Right kidney (tissue), 9 donors: ENCODE data around the gene KCNK6.
A peak's percentile ranks its signal among the peaks of the same experiment; 100 is the strongest.

Source experiments
- DNase-seq: peaks from one replicate; pipeline ENCODE4 v3.0.0-alpha.2; 2016
- long read RNA-seq, 8 donors: transcript quantifications; one replicate each; lab custom pipeline, GENCODE V29; 2026

Gene KCNK6
- long read RNA-seq, donor 1 = 0 reads
- long read RNA-seq, donor 2, full-length matches to known transcripts = 1 of 1 reads
- long read RNA-seq, donor 2, partial matches to known transcripts = 0 of 1 reads
- long read RNA-seq, donor 2, other reads (novel, unspliced or antisense) = 0 of 1 reads
- long read RNA-seq, donor 3, full-length matches to known transcripts = 2 of 2 reads
- long read RNA-seq, donor 3, partial matches to known transcripts = 0 of 2 reads
- long read RNA-seq, donor 3, other reads (novel, unspliced or antisense) = 0 of 2 reads
- long read RNA-seq, donor 4 = 0 reads
- long read RNA-seq, donor 5, full-length matches to known transcripts = 1 of 1 reads
- long read RNA-seq, donor 5, partial matches to known transcripts = 0 of 1 reads
- long read RNA-seq, donor 5, other reads (novel, unspliced or antisense) = 0 of 1 reads
- long read RNA-seq, donor 6, full-length matches to known transcripts = 1 of 1 reads
- long read RNA-seq, donor 6, partial matches to known transcripts = 0 of 1 reads
- long read RNA-seq, donor 6, other reads (novel, unspliced or antisense) = 0 of 1 reads
- long read RNA-seq, donor 7 = 0 reads
- long read RNA-seq, donor 8, full-length matches to known transcripts = 2 of 2 reads
- long read RNA-seq, donor 8, partial matches to known transcripts = 0 of 2 reads
- long read RNA-seq, donor 8, other reads (novel, unspliced or antisense) = 0 of 2 reads

- DNase-seq = peak; percentile 79
Measured at GRCh38 chr19:38319421-38320258, at the start of gene KCNK6. TSS of gene KCNK6 (plus strand) at chr19:38319845. CDS start at chr19:38319951, 106 bp downstream.

DNA sequence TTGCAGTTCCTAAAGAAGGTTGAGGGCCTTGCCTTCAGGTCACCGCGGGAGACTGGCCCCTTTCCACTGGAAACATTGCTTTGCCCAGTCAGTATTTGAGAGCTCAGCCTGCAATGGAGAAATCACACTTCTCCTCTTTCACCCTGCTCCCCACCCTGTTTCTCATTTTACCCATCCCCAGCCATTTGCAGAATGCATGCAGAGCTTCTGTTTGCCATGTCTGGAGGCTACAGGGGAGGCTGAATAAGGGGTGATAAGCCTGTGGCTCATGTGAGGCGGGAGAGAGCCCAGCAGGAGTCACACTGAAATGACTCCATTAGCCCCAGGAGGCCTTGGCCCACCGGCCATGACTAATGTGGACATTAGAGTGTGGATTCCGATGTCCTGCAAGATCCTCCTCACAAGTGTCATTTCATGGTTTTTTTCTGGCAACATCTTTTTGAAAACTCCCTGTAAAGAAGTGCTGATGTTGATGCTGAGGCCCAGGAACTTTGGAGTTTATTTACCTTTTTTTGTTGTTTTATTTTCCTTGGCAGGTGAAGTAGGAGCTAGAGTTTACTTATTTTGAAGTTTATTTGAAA, 49.0 kb upstream of the KCNK6 start:
- no peak for DNase-seq

- DNase-seq = no peak
Measured at GRCh38 chr19:38273499-38273898, 46.1 kb upstream of the KCNK6 start.

- no peak for DNase-seq
Measured at GRCh38 chr19:38274739-38275138, 44.9 kb upstream of the KCNK6 start.

DNA sequence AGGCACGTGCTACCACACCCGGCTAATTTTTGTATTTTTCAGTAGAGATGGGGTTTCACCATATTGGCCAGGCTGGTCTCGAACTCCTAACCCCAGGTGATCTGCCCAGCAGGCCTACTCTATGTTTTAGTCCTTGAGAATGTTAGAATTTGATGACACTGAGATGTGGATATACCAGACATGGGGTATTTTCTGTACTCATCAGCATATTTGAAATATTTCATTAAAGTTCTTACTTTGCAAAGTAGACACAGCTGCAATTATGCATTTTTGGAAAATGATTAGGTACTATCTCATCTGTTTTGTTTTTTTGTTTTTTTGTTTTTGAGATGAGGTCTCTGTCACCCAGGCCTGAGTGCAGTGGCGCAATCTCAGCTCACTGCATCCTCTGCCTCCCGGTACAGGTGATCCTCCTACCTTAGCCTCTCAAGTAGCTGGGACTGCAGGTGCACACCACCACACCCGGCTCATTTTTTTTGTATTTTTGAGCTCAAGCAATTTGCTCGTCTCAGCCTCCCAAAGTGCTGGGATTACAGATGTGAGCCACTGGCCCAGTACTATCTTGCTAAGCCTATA, 42.6 kb upstream of the KCNK6 start:
- DNase-seq = no peak

GRCh38 chr19:38277549-38277948, 42.1 kb upstream of the KCNK6 start:
- no peak for DNase-seq

DNA sequence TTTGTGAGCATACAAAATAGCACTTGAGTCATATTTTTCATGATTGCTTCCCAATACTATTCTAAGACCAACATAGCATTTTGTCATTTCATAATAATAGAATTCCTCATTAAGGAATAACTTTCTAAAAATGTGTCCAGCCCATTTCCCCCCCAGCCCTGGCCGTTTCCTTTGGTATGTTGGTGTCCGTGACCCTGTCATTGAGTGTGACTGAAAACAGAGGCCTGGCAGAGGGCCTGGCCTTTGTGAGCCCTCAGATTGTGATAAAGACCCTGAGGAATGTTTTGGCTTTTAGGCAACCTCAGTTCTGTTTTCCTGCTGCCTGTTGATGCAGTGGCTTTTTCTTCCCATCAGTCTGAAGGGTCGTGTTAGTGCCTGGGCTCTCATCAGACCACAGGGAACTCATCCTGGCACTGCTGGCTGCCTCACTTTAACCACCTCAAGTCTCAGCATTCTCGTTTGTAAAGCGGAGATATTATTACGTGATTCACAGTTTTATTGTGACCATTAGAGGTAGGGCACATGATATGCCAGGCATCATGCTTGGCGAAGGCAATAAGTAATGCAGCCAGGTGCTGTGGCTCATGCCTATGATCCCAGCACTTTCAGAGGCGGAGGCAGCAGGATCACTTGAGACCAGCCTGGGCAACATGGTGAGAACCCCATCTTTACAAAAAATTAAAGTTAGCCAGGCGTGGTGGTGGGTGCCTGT, 41.5 kb upstream of the KCNK6 start:
- DNase-seq = no peak

DNA sequence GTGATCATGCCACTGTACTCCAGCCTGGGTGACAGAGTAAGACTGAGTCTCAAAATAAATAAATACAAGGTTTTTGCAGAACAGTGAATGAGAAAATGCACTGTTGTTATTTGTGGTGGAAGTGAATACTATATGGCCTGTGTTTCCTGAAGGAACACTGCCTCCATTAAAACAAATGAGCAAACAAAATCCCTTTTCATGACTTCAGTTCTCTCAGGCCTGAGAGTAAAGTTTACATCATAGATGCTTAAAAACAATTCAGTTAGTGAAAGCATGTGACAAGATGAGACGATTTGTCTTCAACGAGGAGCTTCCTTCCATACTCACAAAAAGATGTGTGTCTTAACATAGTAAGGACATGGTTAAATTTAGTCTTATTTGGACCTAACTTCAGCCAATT, 40.9 kb upstream of the KCNK6 start:
- DNase-seq = no peak

DNA sequence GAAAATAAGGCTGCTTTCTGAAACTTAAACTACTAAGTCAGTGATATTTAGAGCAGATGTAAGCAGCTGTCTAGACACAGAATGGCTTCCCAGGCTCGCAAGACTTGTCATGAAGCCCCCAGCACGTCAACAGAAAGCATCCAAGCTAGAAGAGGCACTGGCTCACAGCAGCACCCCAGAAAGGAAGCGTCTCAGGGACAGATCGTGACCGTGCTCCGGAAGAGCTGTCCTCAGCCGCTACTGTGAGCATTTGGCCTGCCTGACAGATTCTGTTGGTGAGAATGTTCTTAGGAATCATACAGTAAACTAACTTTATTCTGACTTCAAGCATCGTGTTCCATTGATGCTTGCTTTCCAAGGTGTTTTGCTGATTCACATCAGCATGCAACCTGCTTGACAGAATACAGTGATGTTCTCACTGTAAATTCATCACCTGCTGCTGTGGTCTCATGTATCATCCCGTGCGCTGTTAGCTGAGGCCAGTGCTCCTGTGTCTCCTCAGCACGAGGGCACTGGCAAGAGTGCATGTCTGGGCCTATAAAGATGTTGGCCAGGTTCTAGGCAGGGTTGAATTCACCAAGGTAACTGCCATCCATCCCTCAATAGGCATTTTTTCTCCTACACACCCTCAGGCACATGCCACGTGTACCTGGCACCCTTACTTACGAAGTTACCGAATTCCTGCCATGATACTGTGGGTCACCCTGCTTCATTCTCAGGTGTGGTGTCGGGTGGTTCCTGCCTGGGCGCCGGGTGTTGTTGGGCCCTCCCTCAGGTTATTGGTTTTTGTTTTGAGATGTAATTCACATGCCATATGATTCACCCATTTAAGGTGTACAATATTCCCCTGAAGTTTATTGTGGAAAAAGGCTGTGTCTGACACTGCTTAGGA, 39.4 kb upstream of the KCNK6 start:
- no peak for DNase-seq

- DNase-seq = no peak
Measured at GRCh38 chr19:38281811-38282566, 37.7 kb upstream of the KCNK6 start.

DNA sequence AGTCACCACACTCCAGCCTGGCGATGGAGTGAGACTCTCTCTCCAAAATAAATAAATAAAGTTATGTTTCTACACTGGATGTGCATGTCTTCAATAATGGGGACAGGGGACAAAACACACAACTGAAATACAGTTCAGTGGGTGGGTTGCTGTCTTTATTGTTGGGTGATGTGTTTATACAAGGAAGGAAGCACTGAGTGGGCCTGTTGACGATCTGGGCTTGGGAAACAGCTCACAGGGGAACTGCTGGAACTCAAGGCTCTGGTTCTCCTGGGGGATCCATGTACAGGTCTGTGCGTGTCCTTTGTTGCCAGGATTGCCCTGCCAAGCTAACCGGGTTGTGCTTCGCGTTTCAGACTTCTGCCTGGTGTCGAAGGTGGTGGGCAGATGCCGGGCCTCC, 36.4 kb upstream of the KCNK6 start:
- DNase-seq = no peak

- DNase-seq = no peak
Measured at GRCh38 chr19:38284422-38284821, 35.2 kb upstream of the KCNK6 start.

- DNase-seq = no peak
Measured at GRCh38 chr19:38285567-38285966, 34.1 kb upstream of the KCNK6 start.

- no peak for DNase-seq
Measured at GRCh38 chr19:38287604-38288003, 32.0 kb upstream of the KCNK6 start.

DNA sequence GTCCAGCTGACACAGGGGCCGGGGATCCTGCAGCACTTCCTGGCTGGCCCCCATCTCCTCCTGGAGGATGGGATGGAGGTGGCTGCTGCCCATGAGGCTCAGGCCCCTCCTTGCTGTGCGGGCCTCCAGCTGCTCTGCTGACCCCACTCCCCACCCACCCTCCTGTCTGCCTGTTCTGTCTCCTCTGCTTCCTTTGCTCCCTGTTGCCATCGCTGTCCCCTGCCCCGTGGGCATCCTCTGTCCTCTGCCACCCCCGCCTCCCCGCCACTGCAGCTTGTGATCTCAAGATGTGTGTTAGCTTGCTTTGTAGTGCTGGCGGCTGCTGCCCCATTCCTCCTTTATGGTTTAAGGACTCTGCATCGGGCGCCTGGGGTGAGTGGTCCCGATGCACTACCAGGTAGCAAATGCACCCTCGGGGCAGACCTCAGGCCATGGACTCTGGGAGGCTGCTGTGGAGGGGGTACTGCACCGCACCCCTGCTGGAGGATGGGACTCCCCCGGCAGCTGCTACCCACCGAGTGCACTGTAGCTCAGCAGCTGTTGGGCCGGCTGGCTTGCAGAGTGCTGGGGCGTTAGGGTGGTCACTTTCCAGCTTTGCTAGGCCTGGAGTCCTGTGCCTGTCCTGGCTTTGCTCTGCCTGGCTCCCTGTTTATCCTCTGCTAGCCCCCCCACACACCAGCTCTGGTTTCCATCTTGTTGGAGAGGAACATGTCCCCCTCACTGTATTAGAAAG, 31.4 kb upstream of the KCNK6 start:
- no peak for DNase-seq

- no peak for DNase-seq
Measured at GRCh38 chr19:38289955-38290354, 29.7 kb upstream of the KCNK6 start.

- no peak for DNase-seq
Measured at GRCh38 chr19:38290631-38291147, 29.0 kb upstream of the KCNK6 start.

DNA sequence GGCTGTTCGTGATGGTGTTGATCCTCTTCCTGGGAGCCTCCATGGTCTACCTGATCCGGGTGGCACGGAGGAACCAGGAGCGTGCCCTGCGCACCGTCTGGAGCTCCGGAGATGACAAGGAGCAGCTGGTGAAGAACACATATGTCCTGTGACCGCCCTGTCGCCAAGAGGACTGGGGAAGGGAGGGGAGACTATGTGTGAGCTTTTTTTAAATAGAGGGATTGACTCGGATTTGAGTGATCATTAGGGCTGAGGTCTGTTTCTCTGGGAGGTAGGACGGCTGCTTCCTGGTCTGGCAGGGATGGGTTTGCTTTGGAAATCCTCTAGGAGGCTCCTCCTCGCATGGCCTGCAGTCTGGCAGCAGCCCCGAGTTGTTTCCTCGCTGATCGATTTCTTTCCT, 27.8 kb upstream of the KCNK6 start:
- DNase-seq = no peak

- DNase-seq = no peak
Measured at GRCh38 chr19:38293281-38293680, 26.4 kb upstream of the KCNK6 start.
